ENCODE results near the gene IL22RA2. TPM values are rescaled to one million over a fixed set of nuclear protein-coding genes. Genes with fewer than 3 reads are reported as not detected.
A peak's percentile ranks its signal among the peaks of the same experiment; 100 is the strongest.

Gene IL22RA2
- total and polyA plus RNA-seq, 2 of the 13 experiments (the other 11 are each of a cell fraction or from before 2014, with no cell fraction given) = not detected

DNA sequence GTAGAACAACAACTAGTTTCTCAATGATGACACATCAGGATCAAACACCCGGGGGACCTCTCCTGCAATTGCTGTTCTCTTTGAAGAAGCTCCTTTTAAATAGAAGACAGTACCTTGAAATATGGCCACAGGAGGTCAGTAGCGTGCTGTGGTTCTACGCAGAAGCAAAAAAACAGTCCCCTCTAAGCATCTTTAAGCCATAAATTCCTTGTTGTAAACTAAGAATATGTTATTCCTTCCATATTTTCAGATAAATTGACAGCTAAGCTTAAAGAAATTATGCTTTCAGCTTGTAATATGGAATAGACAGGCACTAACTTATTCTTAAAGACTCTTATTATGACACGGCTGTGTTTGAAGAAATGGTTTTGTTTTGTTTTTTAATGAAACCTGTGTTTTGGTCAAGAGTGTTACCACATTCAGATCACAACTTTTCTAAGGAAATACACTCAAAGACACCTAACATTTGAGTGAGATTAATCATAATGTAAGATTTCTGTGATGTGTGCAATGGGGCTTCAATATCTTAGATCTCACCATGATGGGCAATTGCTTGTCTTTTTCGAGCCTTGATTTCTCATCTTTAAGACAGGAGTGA lies 78.9 kb downstream of the IL22RA2 start (continued):
- TF ChIP-seq, protein P1, sequence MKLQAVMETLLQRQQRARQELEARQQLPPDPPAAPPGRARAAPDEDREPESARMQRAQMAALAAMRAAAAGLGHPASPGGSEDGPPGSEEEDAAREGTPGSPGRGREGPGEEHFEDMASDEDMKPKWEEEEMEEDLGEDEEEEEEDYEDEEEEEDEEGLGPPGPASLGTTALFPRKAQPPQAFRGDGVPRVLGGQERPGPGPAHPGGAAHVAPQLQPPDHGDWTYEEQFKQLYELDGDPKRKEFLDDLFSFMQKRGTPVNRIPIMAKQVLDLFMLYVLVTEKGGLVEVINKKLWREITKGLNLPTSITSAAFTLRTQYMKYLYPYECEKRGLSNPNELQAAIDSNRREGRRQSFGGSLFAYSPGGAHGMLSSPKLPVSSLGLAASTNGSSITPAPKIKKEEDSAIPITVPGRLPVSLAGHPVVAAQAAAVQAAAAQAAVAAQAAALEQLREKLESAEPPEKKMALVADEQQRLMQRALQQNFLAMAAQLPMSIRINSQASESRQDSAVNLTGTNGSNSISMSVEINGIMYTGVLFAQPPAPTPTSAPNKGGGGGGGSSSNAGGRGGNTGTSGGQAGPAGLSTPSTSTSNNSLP (IDR thresholded peaks at IDR 0.05; ENCODE audit: low read depth, low read length) = 0 out of 2 replicates have a peak, but pooled peaks have one; percentile 33
- TF ChIP-seq ZNF335 (CRISPR knock-in tag; IDR thresholded peaks at IDR 0.05) (no peak), RAD21 (CRISPR knock-in tag; IDR thresholded peaks at IDR 0.05) (peak; percentile 83), EEA1 (CRISPR knock-in tag; IDR thresholded peaks at IDR 0.05; ENCODE audit: borderline replicate concordance) (no peak), ZFP82 (CRISPR knock-in tag; IDR thresholded peaks at IDR 0.05; ENCODE audit: borderline replicate concordance) (no peak), FOSL2 (CRISPR knock-in tag; IDR thresholded peaks at IDR 0.05) (peak; percentile 51; the same call in 1 of the 2 replicates), MXD4 (CRISPR knock-in tag; IDR thresholded peaks at IDR 0.05) (peak; percentile 20; the same call in 1 of the 2 replicates), MED1 (CRISPR knock-in tag; IDR thresholded peaks at IDR 0.05) (no peak), SSRP1 (CRISPR knock-in tag; IDR thresholded peaks at IDR 0.05) (no peak), ZNF644 (CRISPR knock-in tag; IDR thresholded peaks at IDR 0.05; ENCODE audit: low read depth) (no peak), MAFK (conservative IDR thresholded peaks at IDR 0.05 in 1 of 2, IDR thresholded peaks at IDR 0.05 in 1 of 2; ENCODE audit: low read length in 2 of 2) (0 out of 4 replicates have a peak, but pooled peaks of 1 of the 2 experiments have one; percentile 10), PHB2 (IDR thresholded peaks at IDR 0.05; ENCODE audit: partially characterized antibody) (no peak), RXRB (CRISPR knock-in tag; IDR thresholded peaks at IDR 0.05; ENCODE audit: borderline replicate concordance) (peak; percentile 15; the same call in 1 of the 2 replicates), ZNF550 (CRISPR knock-in tag; IDR thresholded peaks at IDR 0.05; ENCODE audit: borderline replicate concordance) (no peak), SMC3 (IDR thresholded peaks at IDR 0.05; ENCODE audit: low read length) (peak; percentile 95), REL (CRISPR knock-in tag; conservative IDR thresholded peaks at IDR 0.05) (no peak), TP53 (CRISPR knock-in tag; conservative IDR thresholded peaks at IDR 0.05) (no peak)
- TF ChIP-seq, protein P2, sequence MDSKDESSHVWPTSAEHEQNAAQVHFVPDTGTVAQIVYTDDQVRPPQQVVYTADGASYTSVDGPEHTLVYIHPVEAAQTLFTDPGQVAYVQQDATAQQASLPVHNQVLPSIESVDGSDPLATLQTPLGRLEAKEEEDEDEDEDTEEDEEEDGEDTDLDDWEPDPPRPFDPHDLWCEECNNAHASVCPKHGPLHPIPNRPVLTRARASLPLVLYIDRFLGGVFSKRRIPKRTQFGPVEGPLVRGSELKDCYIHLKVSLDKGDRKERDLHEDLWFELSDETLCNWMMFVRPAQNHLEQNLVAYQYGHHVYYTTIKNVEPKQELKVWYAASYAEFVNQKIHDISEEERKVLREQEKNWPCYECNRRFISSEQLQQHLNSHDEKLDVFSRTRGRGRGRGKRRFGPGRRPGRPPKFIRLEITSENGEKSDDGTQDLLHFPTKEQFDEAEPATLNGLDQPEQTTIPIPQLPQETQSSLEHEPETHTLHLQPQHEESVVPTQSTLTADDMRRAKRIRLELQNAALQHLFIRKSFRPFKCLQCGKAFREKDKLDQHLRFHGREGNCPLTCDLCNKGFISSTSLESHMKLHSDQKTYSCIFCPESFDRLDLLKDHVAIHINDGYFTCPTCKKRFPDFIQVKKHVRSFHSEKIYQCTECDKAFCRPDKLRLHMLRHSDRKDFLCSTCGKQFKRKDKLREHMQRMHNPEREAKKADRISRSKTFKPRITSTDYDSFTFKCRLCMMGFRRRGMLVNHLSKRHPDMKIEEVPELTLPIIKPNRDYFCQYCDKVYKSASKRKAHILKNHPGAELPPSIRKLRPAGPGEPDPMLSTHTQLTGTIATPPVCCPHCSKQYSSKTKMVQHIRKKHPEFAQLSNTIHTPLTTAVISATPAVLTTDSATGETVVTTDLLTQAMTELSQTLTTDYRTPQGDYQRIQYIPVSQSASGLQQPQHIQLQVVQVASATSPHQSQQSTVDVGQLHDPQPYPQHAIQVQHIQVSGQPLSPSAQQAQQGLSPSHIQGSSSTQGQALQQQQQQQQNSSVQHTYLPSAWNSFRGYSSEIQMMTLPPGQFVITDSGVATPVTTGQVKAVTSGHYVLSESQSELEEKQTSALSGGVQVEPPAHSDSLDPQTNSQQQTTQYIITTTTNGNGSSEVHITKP (CRISPR knock-in tag; IDR thresholded peaks at IDR 0.05; ENCODE audit: low read depth) = no peak
- TF ChIP-seq, protein P3, sequence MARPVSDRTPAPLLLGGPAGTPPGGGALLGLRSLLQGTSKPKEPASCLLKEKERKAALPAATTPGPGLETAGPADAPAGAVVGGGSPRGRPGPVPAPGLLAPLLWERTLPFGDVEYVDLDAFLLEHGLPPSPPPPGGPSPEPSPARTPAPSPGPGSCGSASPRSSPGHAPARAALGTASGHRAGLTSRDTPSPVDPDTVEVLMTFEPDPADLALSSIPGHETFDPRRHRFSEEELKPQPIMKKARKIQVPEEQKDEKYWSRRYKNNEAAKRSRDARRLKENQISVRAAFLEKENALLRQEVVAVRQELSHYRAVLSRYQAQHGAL (CRISPR knock-in tag; IDR thresholded peaks at IDR 0.05; ENCODE audit: not compliant biosample characterization) = no peak
- TF ChIP-seq, protein P4, sequence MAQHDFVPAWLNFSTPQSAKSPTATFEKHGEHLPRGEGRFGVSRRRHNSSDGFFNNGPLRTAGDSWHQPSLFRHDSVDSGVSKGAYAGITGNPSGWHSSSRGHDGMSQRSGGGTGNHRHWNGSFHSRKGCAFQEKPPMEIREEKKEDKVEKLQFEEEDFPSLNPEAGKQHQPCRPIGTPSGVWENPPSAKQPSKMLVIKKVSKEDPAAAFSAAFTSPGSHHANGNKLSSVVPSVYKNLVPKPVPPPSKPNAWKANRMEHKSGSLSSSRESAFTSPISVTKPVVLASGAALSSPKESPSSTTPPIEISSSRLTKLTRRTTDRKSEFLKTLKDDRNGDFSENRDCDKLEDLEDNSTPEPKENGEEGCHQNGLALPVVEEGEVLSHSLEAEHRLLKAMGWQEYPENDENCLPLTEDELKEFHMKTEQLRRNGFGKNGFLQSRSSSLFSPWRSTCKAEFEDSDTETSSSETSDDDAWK (CRISPR knock-in tag; IDR thresholded peaks at IDR 0.05) = no peak

Data from HepG2 (cell line).